Stromal cell of bone marrow (primary cell): Measurements from ENCODE around the gene AGL.
"Not testable (repeated sequence)": the region's sequence is repeated elsewhere in the genome, so short reads cannot be mapped to it uniquely, and the experiment has no call there.

Experiments
- DNase-seq: peaks from one replicate; pipeline ENCODE4 v3.0.0-alpha.2; 2012; ENCODE audit warnings: low read depth

The AGL gene

DNA sequence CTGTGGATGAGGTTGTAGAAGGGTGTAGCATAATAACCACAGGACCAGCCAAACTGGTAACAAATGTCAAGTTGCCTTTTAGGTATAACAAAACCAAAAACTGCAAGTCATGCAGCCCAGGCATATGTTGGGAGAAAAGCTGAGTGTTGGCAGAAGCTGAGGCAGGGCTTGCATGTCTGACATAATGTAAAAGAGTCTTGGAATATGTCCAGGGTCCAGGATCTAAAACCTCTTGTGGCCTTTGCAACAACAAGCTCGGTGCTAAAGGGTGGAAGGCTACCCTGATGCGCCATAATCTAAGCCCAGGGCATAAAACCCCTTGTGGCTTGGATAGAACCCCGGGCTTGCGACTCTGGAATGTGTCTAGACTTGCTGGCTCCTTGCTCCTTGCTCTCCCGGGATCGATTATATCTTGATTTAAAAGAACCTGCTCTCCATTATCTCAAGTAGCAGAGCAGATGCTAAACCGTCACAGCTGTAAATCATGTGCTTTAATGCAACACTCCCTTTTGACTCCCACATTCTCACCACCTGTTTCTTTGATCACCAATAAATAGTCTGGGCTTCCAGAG is 93.1 kb downstream of the AGL start:
- peak; percentile 68 for DNase-seq

DNA sequence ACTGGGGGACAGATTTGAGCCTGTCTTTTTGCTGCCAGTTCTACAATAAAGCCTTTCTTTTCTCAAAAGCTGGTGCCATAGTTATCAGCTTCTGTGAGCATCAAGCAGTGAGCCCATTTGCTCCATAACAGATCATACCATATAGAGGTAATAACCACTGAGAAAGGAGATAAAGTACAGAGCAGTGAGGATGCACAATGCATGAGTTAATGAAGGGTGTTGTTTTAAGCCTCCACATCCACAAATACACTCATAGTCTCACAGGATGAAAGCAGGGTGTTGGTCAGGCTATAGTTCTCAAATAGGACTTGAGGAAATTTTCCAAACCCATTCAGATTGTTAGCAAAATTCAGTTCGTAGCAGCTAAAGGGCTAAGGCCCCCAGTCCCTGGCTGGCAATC is 94.0 kb downstream of the AGL start:
- no peak for DNase-seq

DNA sequence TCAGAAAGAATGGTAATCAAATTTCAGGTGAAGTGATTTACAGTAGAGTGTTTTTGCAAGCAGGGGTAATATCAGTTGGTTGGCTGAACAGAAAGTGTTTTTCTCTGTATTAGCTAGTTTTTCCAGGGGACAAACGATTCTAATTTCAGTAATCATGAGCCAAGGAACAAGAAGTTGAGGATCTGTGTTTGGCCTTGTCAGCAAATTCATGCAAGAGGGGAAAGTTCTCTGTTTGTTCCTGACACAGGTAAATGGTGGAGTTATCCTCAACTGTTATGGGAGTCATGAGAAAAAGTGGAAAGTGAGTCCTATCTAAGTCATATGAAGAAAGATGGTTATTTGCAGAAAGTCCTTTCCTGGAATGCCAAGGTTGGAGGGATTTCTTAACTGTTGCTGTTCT is 95.0 kb downstream of the AGL start:
- DNase-seq: no peak

DNA sequence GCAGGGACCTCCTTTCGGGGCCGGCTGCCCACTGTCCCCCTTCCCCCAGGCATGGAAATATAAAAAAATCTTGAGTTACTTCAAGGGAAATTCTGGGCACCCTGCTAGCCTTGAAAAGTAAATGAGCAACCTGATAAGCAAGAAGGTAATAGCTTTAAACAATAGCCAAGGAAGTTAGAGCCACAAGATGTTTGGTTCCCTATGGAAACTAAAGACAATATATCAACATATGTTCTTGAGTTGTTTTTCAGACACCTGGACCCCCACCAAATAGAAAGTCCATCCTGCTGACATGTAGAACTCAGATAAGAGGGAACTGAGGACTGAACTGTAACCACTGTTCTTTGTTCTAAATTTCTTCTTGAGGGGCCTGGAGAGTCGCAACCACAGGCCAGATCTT is 100.3 kb downstream of the AGL start:
- no peak for DNase-seq

DNA sequence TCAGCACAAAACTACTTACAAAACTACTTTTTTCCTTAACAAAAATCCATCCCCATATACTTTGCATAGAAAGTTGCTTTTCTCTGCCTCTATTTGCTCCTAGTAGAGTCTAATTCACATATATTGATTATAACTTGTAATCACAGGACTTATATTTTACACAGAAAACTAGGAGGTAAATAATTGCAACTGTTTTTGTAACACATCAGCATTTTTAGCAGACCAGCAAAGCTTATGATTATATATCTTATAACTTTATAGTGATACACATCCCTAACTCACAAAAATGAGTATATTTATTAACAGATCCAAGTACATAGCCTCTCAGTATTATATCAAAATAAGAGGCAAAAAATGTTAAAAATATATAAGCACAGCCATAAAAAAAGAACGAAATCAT is 102.4 kb downstream of the AGL start:
- no peak for DNase-seq

DNA sequence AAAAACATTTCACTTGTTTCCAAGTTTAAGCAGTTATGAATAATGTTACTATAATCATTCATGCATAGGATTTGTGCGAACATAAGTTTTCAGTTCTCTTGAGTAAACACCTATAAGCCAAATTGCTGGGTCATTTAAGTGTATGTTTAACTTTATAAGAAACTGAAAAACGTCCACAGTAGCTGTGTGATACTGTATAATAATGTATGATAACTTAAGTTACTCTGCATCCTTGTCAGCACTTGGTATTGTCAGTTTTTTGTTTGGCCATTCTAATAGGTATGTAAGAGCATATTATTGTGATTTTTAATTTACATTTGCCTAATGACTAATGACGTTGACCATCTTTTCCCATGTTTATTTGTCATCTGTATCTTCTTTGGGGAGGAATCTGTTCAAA is 105.2 kb downstream of the AGL start:
- DNase-seq: no peak

DNA sequence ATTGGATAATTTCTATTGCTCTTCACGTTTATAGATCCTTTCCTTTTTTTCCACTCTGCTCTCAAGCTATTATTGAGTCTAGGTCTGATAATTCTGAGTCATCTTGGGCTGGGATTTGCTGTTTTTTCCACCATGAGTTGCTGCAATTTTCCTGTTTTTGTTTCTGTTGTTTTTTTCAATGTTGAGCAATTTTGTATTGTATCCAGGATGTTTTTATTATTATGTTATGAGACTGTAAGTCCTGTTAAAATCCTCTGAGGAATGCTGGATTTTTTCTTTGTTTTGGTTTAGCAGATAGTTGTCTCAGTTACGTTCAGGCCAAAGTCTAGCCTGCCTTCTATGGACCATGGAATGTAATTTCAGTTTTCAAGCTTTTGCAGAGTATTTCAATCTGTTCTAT is 106.6 kb downstream of the AGL start:
- DNase-seq: no peak

DNA sequence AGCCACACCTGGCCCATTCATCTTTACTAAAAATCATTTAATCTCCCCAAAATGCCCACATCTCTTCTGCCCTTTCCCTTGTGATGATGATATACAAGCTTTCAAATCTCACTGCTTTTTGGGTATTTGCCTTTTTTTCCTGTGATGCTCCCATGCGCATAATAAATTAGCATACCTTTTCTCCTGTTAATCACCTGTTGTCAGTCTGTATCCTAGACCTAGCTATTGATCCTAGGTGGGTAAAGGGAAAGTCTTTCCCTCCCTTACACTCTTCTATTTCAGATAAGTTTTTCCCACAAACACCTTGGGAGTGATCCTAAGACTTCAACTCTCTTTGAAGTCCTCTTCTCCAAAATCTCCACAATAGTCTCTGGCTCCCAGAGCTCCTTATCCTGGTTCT is 107.7 kb downstream of the AGL start:
- DNase-seq: no peak

DNA sequence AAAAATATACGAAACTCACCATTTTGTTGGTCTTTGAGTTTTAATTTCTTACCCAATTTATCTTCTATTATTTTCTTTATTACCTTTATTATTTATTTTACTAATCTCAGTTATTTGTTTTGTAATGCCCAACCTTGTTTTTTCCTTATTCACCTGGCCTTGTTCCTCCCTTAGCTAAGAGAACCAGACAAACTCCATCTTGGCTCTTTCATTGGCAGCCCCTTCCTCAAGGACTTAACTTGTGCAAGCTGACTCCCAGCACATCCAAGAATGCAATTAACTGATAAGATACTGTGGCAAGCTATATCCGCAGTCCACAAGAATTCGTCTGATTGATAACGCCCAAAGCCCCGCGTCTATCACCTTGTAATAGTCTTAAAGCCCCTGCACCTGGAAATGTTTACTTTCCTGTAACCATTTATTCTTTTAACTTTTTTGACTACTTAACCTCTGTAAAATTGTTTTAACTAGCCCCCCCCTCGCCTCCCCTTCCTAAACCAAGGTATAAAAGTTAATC is 109.1 kb downstream of the AGL start:
- DNase-seq: not testable (repeated sequence)

DNA sequence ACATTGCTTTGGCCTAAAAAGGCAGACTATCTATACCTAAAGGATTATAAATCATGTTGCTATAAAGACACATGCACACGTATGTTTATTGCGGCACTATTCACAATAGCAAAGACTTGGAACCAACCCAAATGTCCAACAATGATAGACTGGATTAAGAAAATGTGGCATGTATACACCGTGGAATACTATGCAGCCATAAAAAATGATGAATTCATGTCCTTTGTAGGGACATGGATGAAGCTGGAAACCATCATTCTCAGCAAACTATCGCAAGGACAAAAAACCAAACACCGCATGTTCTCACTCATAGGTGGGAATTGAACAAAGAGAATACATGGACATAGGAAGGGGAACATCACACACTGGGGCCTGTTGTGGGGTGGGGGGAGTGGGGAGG is 110.1 kb downstream of the AGL start:
- not testable (repeated sequence) for DNase-seq

DNA sequence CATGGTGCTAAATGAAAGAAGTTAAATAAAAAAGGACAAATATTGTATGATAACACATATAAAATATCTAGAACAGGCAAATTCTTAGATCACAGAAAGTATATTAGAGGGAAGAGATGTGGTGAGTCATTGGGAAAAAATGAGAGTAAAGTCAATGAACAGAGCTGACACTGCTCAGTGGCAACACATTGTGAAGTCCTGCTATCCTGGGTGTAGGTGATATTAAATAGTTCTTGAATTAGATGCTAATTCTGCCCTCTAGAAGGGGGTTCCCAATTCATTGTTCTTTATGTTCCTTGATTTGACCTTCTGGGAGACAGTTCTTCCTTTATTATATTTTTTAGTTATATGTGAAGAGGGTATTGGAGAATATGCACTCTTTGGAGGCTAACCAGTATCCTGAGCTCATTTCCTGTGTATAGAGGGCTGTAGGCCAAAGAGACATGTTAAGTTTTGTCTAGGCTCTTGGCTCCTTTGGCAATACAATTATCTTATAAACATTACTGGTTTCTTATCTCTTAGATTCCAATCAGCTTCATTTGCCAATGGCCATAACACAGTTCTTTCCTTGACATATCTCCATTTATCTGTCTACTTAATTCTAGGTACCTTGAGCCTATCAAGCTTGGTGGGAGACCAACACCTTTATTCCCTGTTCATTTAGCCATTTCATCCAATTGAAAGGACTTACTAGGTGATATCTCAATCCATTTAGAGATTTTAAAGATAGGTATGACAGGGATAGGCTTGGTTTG is 113.1 kb downstream of the AGL start:
- no peak for DNase-seq

DNA sequence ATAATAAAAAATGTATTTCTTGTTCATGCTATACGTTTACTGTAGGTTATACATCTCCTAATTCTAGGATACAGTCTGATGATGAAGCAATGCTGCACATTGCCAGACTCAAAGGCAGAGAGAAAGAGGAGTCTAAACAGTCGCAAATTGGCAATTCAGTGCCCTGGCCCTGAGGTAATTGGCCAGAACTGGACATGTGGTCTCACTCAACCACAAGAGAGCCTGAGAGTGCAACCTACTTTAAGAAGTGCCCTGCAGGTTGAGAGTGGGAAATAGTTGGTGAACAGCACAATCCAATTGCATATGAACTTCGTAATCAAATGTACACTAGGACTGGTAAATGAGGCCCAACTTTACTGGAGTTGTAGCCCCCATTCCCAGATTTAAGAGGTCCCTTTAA is 114.6 kb downstream of the AGL start:
- no peak for DNase-seq

DNA sequence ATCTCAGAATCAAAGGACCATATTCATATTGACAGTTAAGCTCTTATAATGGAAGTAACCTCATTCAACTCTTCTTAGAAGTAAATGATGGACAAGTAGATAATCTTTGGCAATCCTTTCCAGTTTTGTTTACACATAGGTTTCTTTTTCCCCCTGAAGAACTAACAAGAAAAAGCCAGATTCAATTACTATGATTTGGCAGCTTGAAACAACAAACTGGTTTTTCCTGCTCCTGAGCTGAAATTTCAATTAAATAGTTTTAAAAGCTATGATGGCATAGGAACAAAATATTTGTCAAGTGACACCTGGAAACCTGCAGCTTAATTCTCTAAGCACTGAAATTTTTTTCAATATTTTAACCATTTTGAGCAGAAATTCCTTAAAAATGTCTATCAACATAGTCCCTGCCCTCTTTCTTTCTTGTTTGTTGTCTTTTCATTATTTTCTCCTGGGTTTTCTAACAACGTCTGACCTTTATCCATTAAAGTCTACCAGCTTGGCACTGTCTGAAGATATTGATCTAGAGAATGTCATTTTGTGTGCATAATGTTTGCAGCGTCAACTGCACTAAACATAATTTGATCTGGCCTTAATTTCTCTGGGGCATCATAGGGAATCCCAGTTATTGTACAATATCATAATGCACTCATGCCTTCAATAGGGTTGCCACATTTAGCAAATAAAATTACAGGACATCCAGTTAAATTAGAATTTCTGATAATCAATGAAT is 115.7 kb downstream of the AGL start:
- DNase-seq: no peak

DNA sequence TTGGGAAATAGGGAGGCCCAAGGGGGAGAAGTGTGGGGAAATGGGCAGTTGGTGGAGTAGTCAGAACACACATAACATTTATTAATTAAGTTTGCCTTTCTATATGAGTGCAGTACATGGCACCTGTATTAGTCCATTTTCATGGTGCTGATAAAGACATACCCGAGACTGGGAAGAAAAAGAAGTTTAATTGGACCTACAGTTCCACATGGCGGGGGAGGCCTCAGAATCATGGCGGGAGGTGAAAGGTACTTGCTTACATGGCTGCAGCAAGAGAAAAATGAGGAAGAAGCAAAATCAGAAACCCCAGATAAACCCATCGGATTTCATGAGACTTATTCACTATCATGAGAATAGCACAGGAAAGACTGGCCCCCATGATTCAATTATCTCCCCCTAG is 118.1 kb downstream of the AGL start:
- DNase-seq: no peak

DNA sequence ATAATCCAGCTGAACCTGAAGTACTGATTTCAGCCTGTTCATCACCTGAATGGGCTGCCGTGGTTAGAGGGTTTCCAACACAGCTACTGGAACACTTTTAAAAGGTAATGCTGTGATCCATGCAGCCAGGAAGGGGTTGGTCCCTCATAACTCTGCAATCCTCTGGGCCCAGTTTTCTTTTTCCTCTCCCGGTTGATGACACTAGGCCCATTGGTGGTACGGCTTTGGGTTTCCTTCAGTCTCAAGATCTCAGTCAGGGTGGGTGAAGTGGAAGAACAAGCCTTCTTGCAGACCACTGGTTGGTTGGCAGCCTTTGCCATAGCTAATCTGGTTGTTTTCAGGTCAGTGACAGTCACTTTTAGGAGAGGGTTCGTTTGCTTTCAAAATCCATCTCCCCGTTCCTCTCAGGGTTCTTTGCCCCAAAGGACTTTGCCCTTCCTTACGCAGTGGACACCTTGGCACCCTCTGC is 119.1 kb downstream of the AGL start:
- DNase-seq: no peak

DNA sequence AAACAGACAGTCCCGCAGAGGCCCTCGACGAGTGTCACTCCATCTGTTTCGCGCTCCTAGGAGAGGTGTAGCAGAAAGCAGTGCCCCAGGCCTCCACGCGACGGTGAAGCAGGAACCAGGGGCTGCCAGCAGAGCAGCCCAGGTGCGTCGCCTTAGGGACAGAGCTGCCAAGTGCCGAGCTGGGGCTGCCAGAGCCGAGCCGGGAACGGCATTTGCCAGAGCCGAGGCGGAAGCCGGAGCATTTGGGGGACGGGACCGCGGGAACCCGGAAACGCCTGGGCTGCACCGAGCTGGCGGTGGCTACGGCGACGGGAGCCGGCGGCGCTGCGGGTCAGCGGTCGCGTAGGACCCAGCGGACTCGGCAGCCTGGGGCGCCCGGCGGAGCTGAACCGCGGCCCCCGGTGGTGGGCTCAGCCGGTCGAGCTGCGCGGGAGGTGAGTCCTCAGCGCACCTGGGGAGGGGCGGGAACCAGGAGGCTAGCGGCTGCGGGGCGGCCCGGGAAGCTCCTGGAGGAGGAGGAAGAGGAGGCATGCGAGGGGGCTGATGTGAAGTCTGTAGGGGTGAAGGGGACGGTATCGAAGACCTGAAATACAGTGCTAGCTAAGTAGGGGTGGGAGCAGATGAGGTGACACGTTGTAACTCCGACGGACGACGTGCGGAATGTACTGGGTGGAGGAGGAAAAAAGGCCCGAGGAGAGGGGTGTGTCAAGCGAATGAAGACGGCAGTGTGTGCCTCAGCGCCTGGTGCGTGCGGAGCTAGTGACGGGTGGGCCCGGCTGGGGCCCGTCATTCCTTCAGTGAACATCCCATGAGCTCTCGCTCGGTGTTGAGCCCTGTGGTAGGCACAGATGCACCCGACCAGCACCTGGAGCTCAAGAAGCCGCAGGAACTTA is 119.8 kb downstream of the AGL start, which contains the start of gene SLC35A3:
SLC35A3 (plus strand) TSS at position 268 of the 893 bp plus-strand sequence. CDS start 23,559 bp downstream, outside the sequence.
- DNase-seq: peak; percentile 32

DNA sequence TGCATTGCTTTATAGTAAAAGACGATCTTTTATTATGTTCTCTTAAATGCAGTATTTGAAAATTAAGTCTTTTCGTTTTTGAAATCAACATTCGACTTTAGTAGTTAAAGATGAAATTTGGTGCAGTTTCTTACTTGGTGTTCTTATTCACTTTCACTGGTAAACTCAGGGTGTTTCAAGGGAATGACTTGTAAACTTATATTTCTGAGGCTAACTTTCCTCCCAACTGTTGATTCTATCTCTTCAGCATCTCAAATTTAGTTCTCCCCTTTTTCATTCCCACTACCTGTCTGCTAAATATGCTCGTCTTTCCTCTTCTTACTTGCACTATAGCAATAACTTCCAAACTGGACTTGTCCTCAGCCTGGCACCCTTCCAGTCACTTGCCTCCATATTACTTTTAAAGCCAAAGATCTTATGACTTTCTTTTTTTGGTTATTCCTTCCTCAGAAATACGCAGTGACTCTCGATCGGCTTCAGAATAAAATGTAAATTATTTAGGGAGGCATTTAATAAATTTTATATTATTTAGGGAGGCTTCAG is 120.6 kb downstream of the AGL start:
- DNase-seq: no peak

DNA sequence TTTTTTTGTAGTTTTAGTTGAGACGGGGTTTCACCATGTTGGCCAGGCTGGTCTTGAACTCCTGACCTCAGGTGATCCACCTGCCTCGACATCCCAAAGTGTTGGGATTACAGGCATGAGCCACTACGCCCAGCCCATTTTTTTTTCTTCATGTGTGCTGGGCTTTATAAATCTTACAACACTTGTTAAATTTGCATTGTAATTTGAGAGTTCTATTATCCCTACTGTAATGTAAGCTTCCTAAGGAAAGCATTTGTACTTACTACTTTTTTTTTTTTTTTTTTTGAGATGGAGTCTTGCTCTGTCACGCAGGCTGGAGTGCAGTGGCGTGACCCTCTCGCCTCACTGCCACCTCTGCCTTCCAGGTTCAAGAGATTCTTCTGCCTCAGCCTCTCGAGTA is 121.9 kb downstream of the AGL start:
- DNase-seq: not testable (repeated sequence)
